ENCODE results near the gene CSTF3. TPM values are rescaled to one million over a fixed set of nuclear protein-coding genes. Genes with fewer than 3 reads are reported as not detected.

Gene CSTF3
- total and polyA plus RNA-seq, 10 of the 15 experiments (the other 5 are each of a cell fraction or from before 2014, with no cell fraction given), result 25.4 to 63.5 (median 49.5) TPM

DNA sequence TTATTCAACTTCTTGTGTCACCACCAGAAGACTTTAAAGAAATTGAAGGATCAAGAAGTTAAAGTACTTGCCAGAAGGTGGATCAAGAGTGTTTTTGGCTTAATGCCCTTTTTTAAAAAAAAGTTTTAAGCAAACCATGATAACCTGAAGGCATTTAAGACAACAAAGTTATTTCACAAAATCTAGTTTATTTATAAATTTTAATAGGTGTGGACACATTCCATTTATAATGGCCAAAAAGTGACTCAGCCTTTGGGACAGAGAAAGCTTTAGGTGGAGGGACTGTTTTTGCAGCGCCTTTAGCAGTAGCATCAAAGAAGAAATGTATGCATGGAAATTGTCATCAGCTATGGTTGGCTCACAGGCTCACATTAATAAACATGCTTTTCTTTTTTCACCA is 104.0 kb downstream of the CSTF3 start:
- peaks cover 0 to 14% of the 10 kb centered on the region in 2 experiments; a peak in 2 of 4 replicates for H3K36me3 ChIP-seq (ENCODE audit: control insufficient read depth in 2 of 2, insufficient read depth in 2 of 2, low read length in 1 of 2)
- RAD21 ChIA-PET (ENCODE audit: unreplicated experiment), result interaction anchor here (1.2 to 1.6 kb wide), 2 partner anchors 14 to 17 kb away, joined by 3 read pairs; no protein-coding TSS in a partner anchor
- CTCF ChIA-PET, result interaction anchor here (0.9 to 1.0 kb wide), 3 partner anchors 26 to 98 kb away, joined by 3 read pairs; no protein-coding TSS in a partner anchor
- H3K27me3 ChIP-seq (replicated peaks in 1 of 2; ENCODE audit: control insufficient read depth in 2 of 2, insufficient read depth in 2 of 2, low read length in 1 of 2), result no peaks in the 10 kb centered on the region
- SMC1A ChIA-PET (ENCODE audit: uncharacterized antibody, unreplicated experiment), result interaction anchor here (0.8 to 1.5 kb wide), 5 partner anchors 10 to 248 kb away, joined by 3 to 6 read pairs (median 3); no protein-coding TSS in a partner anchor
- TF ChIP-seq NRF1 (conservative IDR thresholded peaks at IDR 0.05; ENCODE audit: low read depth, low read length) (no peak), NFYA (IDR thresholded peaks at IDR 0.05; ENCODE audit: borderline replicate concordance, low read depth, low read length) (no peak), SP1 (IDR thresholded peaks at IDR 0.05; ENCODE audit: low read depth, low read length) (no peak), SRF (IDR thresholded peaks at IDR 0.05; ENCODE audit: low read depth in 2 of 2, low read length in 2 of 2) (no peak), STAT3 (IDR thresholded peaks at IDR 0.05; ENCODE audit: low read depth, low read length) (no peak), RFX5 (IDR thresholded peaks at IDR 0.05; ENCODE audit: low read depth, low read length) (no peak), TAF1 (IDR thresholded peaks at IDR 0.05; ENCODE audit: borderline replicate concordance, low read depth, low read length) (no peak), MYC (IDR thresholded peaks at IDR 0.05; ENCODE audit: insufficient read depth, insufficient read length, insufficient replicate concordance, low read length, severe bottlenecking) (no peak), RAD51 (IDR thresholded peaks at IDR 0.05) (no peak), SREBF2 (IDR thresholded peaks at IDR 0.05; ENCODE audit: low read length) (no peak), RCOR1 (conservative IDR thresholded peaks at IDR 0.05; ENCODE audit: low read depth, low read length) (no peak), KAT2A (conservative IDR thresholded peaks at IDR 0.05; ENCODE audit: control insufficient read depth, low read depth, low read length) (no peak), TCF7 (IDR thresholded peaks at IDR 0.05; ENCODE audit: borderline replicate concordance) (no peak), SUZ12 (IDR thresholded peaks at IDR 0.05; ENCODE audit: unreplicated experiment) (no peak), MLLT1 (IDR thresholded peaks at IDR 0.05) (no peak), SMC3 (IDR thresholded peaks at IDR 0.05; ENCODE audit: borderline replicate concordance, low read length) (no peak), MEF2A (IDR thresholded peaks at IDR 0.05; ENCODE audit: insufficient read depth, low read depth, low read length) (no peak)
- TF ChIP-seq, protein P1, sequence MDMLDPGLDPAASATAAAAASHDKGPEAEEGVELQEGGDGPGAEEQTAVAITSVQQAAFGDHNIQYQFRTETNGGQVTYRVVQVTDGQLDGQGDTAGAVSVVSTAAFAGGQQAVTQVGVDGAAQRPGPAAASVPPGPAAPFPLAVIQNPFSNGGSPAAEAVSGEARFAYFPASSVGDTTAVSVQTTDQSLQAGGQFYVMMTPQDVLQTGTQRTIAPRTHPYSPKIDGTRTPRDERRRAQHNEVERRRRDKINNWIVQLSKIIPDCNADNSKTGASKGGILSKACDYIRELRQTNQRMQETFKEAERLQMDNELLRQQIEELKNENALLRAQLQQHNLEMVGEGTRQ (IDR thresholded peaks at IDR 0.05; ENCODE audit: borderline replicate concordance, low read depth, low read length), result no peak
- TF ChIP-seq, protein P2, sequence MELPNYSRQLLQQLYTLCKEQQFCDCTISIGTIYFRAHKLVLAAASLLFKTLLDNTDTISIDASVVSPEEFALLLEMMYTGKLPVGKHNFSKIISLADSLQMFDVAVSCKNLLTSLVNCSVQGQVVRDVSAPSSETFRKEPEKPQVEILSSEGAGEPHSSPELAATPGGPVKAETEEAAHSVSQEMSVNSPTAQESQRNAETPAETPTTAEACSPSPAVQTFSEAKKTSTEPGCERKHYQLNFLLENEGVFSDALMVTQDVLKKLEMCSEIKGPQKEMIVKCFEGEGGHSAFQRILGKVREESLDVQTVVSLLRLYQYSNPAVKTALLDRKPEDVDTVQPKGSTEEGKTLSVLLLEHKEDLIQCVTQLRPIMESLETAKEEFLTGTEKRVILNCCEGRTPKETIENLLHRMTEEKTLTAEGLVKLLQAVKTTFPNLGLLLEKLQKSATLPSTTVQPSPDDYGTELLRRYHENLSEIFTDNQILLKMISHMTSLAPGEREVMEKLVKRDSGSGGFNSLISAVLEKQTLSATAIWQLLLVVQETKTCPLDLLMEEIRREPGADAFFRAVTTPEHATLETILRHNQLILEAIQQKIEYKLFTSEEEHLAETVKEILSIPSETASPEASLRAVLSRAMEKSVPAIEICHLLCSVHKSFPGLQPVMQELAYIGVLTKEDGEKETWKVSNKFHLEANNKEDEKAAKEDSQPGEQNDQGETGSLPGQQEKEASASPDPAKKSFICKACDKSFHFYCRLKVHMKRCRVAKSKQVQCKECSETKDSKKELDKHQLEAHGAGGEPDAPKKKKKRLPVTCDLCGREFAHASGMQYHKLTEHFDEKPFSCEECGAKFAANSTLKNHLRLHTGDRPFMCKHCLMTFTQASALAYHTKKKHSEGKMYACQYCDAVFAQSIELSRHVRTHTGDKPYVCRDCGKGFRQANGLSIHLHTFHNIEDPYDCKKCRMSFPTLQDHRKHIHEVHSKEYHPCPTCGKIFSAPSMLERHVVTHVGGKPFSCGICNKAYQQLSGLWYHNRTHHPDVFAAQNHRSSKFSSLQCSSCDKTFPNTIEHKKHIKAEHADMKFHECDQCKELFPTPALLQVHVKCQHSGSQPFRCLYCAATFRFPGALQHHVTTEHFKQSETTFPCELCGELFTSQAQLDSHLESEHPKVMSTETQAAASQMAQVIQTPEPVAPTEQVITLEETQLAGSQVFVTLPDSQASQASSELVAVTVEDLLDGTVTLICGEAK (IDR thresholded peaks at IDR 0.05; ENCODE audit: borderline replicate concordance), result no peak
- in situ Hi-C loops (cut with MboI), result no loop called here
- no TSS peak for BruUV-seq (replicated peaks)
- DNase-seq (ENCODE audit: low read depth, low spot score) (no peak), ATAC-seq (no peak), FAIRE-seq (no peak)
- WGBS (ENCODE audit: insufficient coverage, insufficient replicate concordance, low lambda C conversion rate, missing lambda C conversion rate), result 95% methylated on average over 1 of the region's 1 CpG
- H3K4me1 ChIP-seq (ENCODE audit: control insufficient read depth, insufficient read depth, low read length), result peaks cover 13% of the 10 kb centered on the region
- no peak overlapping the region for H3K9ac ChIP-seq (ENCODE audit: control insufficient read depth, insufficient read depth, low read length)
- POLR2A ChIA-PET, result no interaction called here
- intact Hi-C loops (cut with micrococcal nuclease; ENCODE audit: unreplicated experiment), result no loop called here
- no peak overlapping the region for H3K4me3 ChIP-seq
- no peaks in the 10 kb centered on the region for H4K20me1 ChIP-seq (ENCODE audit: control insufficient read depth, insufficient read depth)
- H3K79me2 ChIP-seq (ENCODE audit: control insufficient read depth, insufficient read depth, low read length), result no peaks in the 10 kb centered on the region
- no peak overlapping the region for H3K4me2 ChIP-seq (ENCODE audit: control insufficient read depth, insufficient read depth)
- no peaks in the 10 kb centered on the region for H3K9me3 ChIP-seq (replicated peaks; ENCODE audit: control insufficient read depth, insufficient read depth, low read length)
- no peak overlapping the region for H2AFZ ChIP-seq (ENCODE audit: control insufficient read depth, low read depth, low read length)
- no peak overlapping the region for H3K27ac ChIP-seq (ENCODE audit: control insufficient read depth, insufficient read depth)

Measured in GM12878 (cell line).